HepG2 (cell line): Measurements from ENCODE around the gene MOCS2. TPM values are rescaled to one million over a fixed set of nuclear protein-coding genes. Genes with fewer than 3 reads are reported as not detected.

Source experiments
- E2F1 ChIP-seq: sonication (generic); formaldehyde crosslinking; IDR thresholded peaks from 2 replicates; pipeline ENCODE4 v1.5.0; 2020; ENCODE audit warnings: missing genetic modification reagents
- ELF1 ChIP-seq: sonication (generic); formaldehyde crosslinking; IDR thresholded peaks from 2 replicates; pipeline ENCODE4 v1.4.0; 2020; ENCODE audit warnings: missing genetic modification reagents
- FUBP1 ChIP-seq: sonication (generic); formaldehyde crosslinking; IDR thresholded peaks from 2 replicates; pipeline ENCODE4 v1.5.1; 2020; ENCODE audit warnings: missing genetic modification reagents, mild to moderate bottlenecking, borderline replicate concordance
- MAF1 ChIP-seq: sonication (generic); formaldehyde crosslinking; IDR thresholded peaks from 2 replicates; pipeline ENCODE4 v1.5.0; 2020; ENCODE audit warnings: missing genetic modification reagents, borderline replicate concordance
- MTA1 ChIP-seq: sonication (generic); formaldehyde crosslinking; IDR thresholded peaks from 2 replicates; pipeline ENCODE4 v1.4.0; 2020; ENCODE audit warnings: missing genetic modification reagents, mild to moderate bottlenecking, borderline replicate concordance
- NRL ChIP-seq: sonication (generic); formaldehyde crosslinking; IDR thresholded peaks from 2 replicates; pipeline ENCODE4 v1.5.0; 2020; ENCODE audit warnings: missing genetic modification reagents, mild to moderate bottlenecking, moderate library complexity, borderline replicate concordance
- PHF20 ChIP-seq: sonication (generic); formaldehyde crosslinking; IDR thresholded peaks from 2 replicates; pipeline ENCODE4 v1.5.0; 2020; ENCODE audit warnings: mild to moderate bottlenecking, missing genetic modification reagents
- SPEN ChIP-seq: sonication (generic); formaldehyde crosslinking; IDR thresholded peaks from 2 replicates; pipeline ENCODE4 v1.5.1; 2020; ENCODE audit warnings: low read depth, mild to moderate bottlenecking, missing genetic modification reagents
- TFAP4 ChIP-seq: sonication (generic); IDR thresholded peaks from 2 replicates; pipeline ENCODE4 v1.6.1; 2016; ENCODE audit warnings: low read depth, borderline replicate concordance
- TOPORS ChIP-seq: sonication (generic); formaldehyde crosslinking; IDR thresholded peaks from 2 replicates; pipeline ENCODE4 v1.8.0; 2023; ENCODE audit warnings: mild to moderate bottlenecking, missing genetic modification reagents
- ZBTB14 ChIP-seq: sonication (generic); formaldehyde crosslinking; IDR thresholded peaks from 2 replicates; pipeline ENCODE4 v1.4.0; 2020; ENCODE audit warnings: missing genetic modification reagents
- ZFAT ChIP-seq: sonication (generic); formaldehyde crosslinking; conservative IDR thresholded peaks from 2 replicates; pipeline ENCODE4 v1.8.1; 2023; ENCODE audit warnings: missing genetic modification reagents, inconsistent platforms
- ZNF12 ChIP-seq: sonication (generic); formaldehyde crosslinking; IDR thresholded peaks from 2 replicates; pipeline ENCODE4 v1.5.0; 2020; ENCODE audit warnings: missing genetic modification reagents
- ZNF20 ChIP-seq: sonication (generic); formaldehyde crosslinking; IDR thresholded peaks from 2 replicates; pipeline ENCODE4 v1.4.0; 2020; ENCODE audit warnings: mild to moderate bottlenecking, moderate library complexity, missing genetic modification reagents
- ZNF256 ChIP-seq: sonication (generic); formaldehyde crosslinking; conservative IDR thresholded peaks from 2 replicates; pipeline ENCODE4 v1.4.0; 2020; ENCODE audit warnings: missing genetic modification reagents
- ZNF383 ChIP-seq: sonication (generic); formaldehyde crosslinking; IDR thresholded peaks from 2 replicates; pipeline ENCODE4 v1.4.0; 2020; ENCODE audit warnings: missing genetic modification reagents, mild to moderate bottlenecking, borderline replicate concordance
- ZNF605 ChIP-seq: sonication (generic); formaldehyde crosslinking; IDR thresholded peaks from 2 replicates; pipeline ENCODE4 v1.8.0; 2022; ENCODE audit warnings: mild to moderate bottlenecking, missing genetic modification reagents
- ZNF800 ChIP-seq: sonication (generic); formaldehyde crosslinking; IDR thresholded peaks from 2 replicates; pipeline ENCODE4 v1.4.0; 2020; ENCODE audit warnings: missing genetic modification reagents
- ZSCAN21 ChIP-seq: sonication (generic); formaldehyde crosslinking; IDR thresholded peaks from 2 replicates; pipeline ENCODE4 v1.8.0; 2022; ENCODE audit warnings: mild to moderate bottlenecking, missing genetic modification reagents, moderate library complexity, borderline replicate concordance
- ZSCAN5A ChIP-seq: sonication (generic); formaldehyde crosslinking; IDR thresholded peaks from 2 replicates; pipeline ENCODE4 v1.8.0; 2022; ENCODE audit warnings: mild to moderate bottlenecking, missing genetic modification reagents, borderline replicate concordance
- polyA plus RNA-seq, 8 experiments: library from polyadenylated mRNA; depleted of rRNA in 3 of 8; stranded (reverse) in 7 of 8; unstranded in 1 of 8; fragments of >200 nt; fragmentation: Illumina TruSeq in 4 of 8; extraction: Trizol in 4 of 8; gene quantifications; 2 replicates each; pipeline versions ENCODE4 v1.2.1 to v1.2.3, GENCODE V29; 2011 to 2016; ENCODE audit warnings: low read depth in 4 of 8, missing spikeins in 1 of 8, mixed read lengths in 1 of 8; ENCODE audit not compliant: insufficient read depth in 1 of 8
- total RNA-seq, 5 experiments: library from RNA; depleted of rRNA; stranded (reverse); fragments of >200 nt; fragmentation: Illumina TruSeq; extraction: Trizol; gene quantifications; 2 replicates each; pipeline ENCODE4 v1.2.3, GENCODE V29; 2016; ENCODE audit warnings: low read depth in 1 of 5

The MOCS2 gene
- total and polyA plus RNA-seq, 2 of the 13 experiments (the other 11 are each of a cell fraction or from before 2014, with no cell fraction given) = 19.2 to 41.9 TPM

GRCh38 chr5:53109443-53110127 is at the start of gene MOCS2 (continued):
- no peak for TF ChIP-seq ZBTB14 (CRISPR knock-in tag)
- TF ChIP-seq FUBP1 = no peak
- no peak for TF ChIP-seq ZFAT
- no peak for TF ChIP-seq ZNF20 (CRISPR knock-in tag)
- TF ChIP-seq MTA1 (CRISPR knock-in tag) = no peak
- TF ChIP-seq MAF1 = no peak
- TF ChIP-seq NRL (CRISPR knock-in tag) = peak; percentile 54; the same call in 1 of the 2 replicates
- TF ChIP-seq SPEN (CRISPR knock-in tag) = peak; percentile 69; the same call in 1 of the 2 replicates
- no peak for TF ChIP-seq ZNF800 (CRISPR knock-in tag)
- TF ChIP-seq ZSCAN21 = peak; percentile 68; the same call in 1 of the 2 replicates
- TF ChIP-seq PHF20 (CRISPR knock-in tag) = peak; percentile 54; the same call in 1 of the 2 replicates
- peak; percentile 41 for TF ChIP-seq E2F1 (CRISPR knock-in tag)
- 0 out of 2 replicates have a peak, but pooled peaks have one; percentile 71 for TF ChIP-seq ZNF256 (CRISPR knock-in tag)
- TF ChIP-seq ELF1 (CRISPR knock-in tag) = no peak; the same call in 1 of the 2 replicates
- peak; percentile 75; the same call in 1 of the 2 replicates for TF ChIP-seq ZSCAN5A (CRISPR knock-in tag)
- TF ChIP-seq ZNF383 = no peak
- peak; percentile 26; the same call in 1 of the 2 replicates for TF ChIP-seq TFAP4
- peak; percentile 33; the same call in 1 of the 2 replicates for TF ChIP-seq ZNF12 (CRISPR knock-in tag)
- TF ChIP-seq ZNF605 (CRISPR knock-in tag) = peak; percentile 63; the same call in 1 of the 2 replicates
- TF ChIP-seq TOPORS = peak; percentile 29; the same call in 1 of the 2 replicates
